Endothelial cell of umbilical vein (primary cell): Measurements from ENCODE around the gene KYNU. TPM values are rescaled to one million over a fixed set of nuclear protein-coding genes. Genes with fewer than 3 reads are reported as not detected.
A peak's percentile ranks its signal among the peaks of the same experiment; 100 is the strongest.

Experiments used
- BruUV-seq: library from RNA; stranded (reverse); fragments of 400-500 nt; replicated peaks from 2 replicates; lab custom pipeline; 2021; lab: Mats Ljungman, UMichigan
- CTCF ChIA-PET: fragments of 300-600, 350-600 bp; sonication (Branson Sonifier 250); formaldehyde crosslinking; loops from one replicate; lab custom pipeline; 2021; ENCODE audit warnings: antibody characterized with exemption, inconsistent platforms; lab: Charles Lee
- POLR2A ChIA-PET: fragments of 300-600, 350-600 bp; sonication (Branson Sonifier 250); formaldehyde crosslinking; loops from one replicate; lab custom pipeline; 2021; ENCODE audit warnings: antibody characterized with exemption, inconsistent platforms; lab: Charles Lee
- DNase-seq: peaks from one replicate; pipeline ENCODE4 v3.0.0-alpha.2; 2011; ENCODE audit warnings: low read depth, low spot score
- FAIRE-seq: peaks from 2 replicates; lab custom pipeline; 2011; peaks lifted over from hg19 to GRCh38; lab: Jason Lieb, UNC
- H2AFZ ChIP-seq: 2 replicates; pipeline ENCODE4 v1.6.0; 2012; ENCODE audit warnings: low read depth, low read length, control low read depth, inconsistent platforms
- H3K27ac ChIP-seq: 2 replicates; pipeline ENCODE4 v1.5.1; 2011; ENCODE audit warnings: low read depth, mild to moderate bottlenecking, control low read depth, low read length, moderate library complexity; ENCODE audit not compliant: insufficient read depth
- H3K27me3 ChIP-seq, 2 experiments: 2 replicates each; pipeline versions ENCODE4 v1.6.0 to v1.6.1; 2011; ENCODE audit warnings: low read length in 2 of 2, mixed read lengths in 1 of 2; ENCODE audit not compliant: control insufficient read depth in 2 of 2, insufficient read depth in 2 of 2
- H3K36me3 ChIP-seq, 2 experiments: 2 replicates in 1 of 2; 3 replicates in 1 of 2; pipeline ENCODE4 v1.5.1; 2011; ENCODE audit warnings: low read length in 2 of 2, mild to moderate bottlenecking in 1 of 2, moderate library complexity in 1 of 2; ENCODE audit not compliant: control insufficient read depth in 2 of 2, insufficient read depth in 2 of 2; ENCODE audit errors: extremely low read depth in 1 of 2
- H3K4me1 ChIP-seq: 3 replicates; pipeline ENCODE4 v1.5.1; 2011; ENCODE audit warnings: mild to moderate bottlenecking, low read length; ENCODE audit not compliant: control insufficient read depth, insufficient read depth; ENCODE audit errors: extremely low read depth
- H3K4me2 ChIP-seq: 2 replicates; pipeline ENCODE4 v1.6.1; 2011; ENCODE audit warnings: low read length, control low read depth, mixed read lengths; ENCODE audit not compliant: insufficient read depth
- H3K4me3 ChIP-seq, 3 experiments: fragments of 200-600 bp in 1 of 3; sonication (generic), shearing (Covaris generic) in 1 of 3; replicated peaks in 1 of 3; 2 replicates each; pipeline ENCODE4 v1.5.1; 2011 to 2016; ENCODE audit warnings: control low read depth in 3 of 3, low read length in 3 of 3, mild to moderate bottlenecking in 2 of 3, inconsistent platforms in 1 of 3, low read depth in 1 of 3, moderate library complexity in 1 of 3; ENCODE audit not compliant: insufficient read depth in 1 of 3
- H3K79me2 ChIP-seq: 2 replicates; pipeline ENCODE4 v1.6.0; 2012; ENCODE audit warnings: low read length, inconsistent platforms; ENCODE audit not compliant: control insufficient read depth, insufficient read depth
- H3K9ac ChIP-seq: replicated peaks from 2 replicates; pipeline ENCODE3; 2011; ENCODE audit warnings: low read length, control low read depth; ENCODE audit not compliant: insufficient read depth; ENCODE audit errors: extremely low read depth
- H3K9me1 ChIP-seq: replicated peaks from 3 replicates; pipeline ENCODE4 v1.6.0; 2011; ENCODE audit warnings: mild to moderate bottlenecking, low read length; ENCODE audit not compliant: control insufficient read depth, insufficient read depth; ENCODE audit errors: extremely low read depth
- H3K9me3 ChIP-seq: replicated peaks from 2 replicates; pipeline ENCODE4 v1.5.1; 2012; ENCODE audit warnings: low read length, inconsistent platforms; ENCODE audit not compliant: control insufficient read depth, insufficient read depth
- H4K20me1 ChIP-seq: replicated peaks from 2 replicates; pipeline ENCODE3; 2011; ENCODE audit warnings: mild to moderate bottlenecking, low read length; ENCODE audit not compliant: control insufficient read depth, insufficient read depth; ENCODE audit errors: extremely low read depth
- CTCF ChIP-seq, 2 donors: IDR thresholded peaks; 1 replicate in 1 of 2; 2 replicates in 1 of 2; pipeline ENCODE4 v1.5.1; 2011; ENCODE audit warnings: low read length in 2 of 2, mild to moderate bottlenecking in 2 of 2, moderate library complexity in 2 of 2, control low read depth in 1 of 2, inconsistent platforms in 1 of 2, low read depth in 1 of 2; ENCODE audit not compliant: insufficient read depth in 1 of 2; ENCODE audit errors: extremely low read depth in 1 of 2
- EZH2 ChIP-seq: IDR thresholded peaks from 2 replicates; pipeline ENCODE4 v1.6.1; 2012; ENCODE audit warnings: borderline replicate concordance, low read depth, mild to moderate bottlenecking, moderate library complexity, low read length, inconsistent platforms; ENCODE audit not compliant: severe bottlenecking
- FOS ChIP-seq: IDR thresholded peaks from 2 replicates; pipeline ENCODE4 v1.6.1; 2011; ENCODE audit warnings: mild to moderate bottlenecking, low read length, moderate library complexity, borderline replicate concordance; ENCODE audit not compliant: insufficient read depth
- GATA2 ChIP-seq: IDR thresholded peaks from 2 replicates; pipeline ENCODE4 v1.7.0; 2011; ENCODE audit warnings: low read depth, mild to moderate bottlenecking, moderate library complexity, mixed read lengths, low read length; ENCODE audit not compliant: insufficient read length, insufficient read depth
- JUN ChIP-seq: IDR thresholded peaks from 2 replicates; pipeline ENCODE4 v1.6.1; 2011; ENCODE audit warnings: borderline replicate concordance, low read depth; ENCODE audit not compliant: insufficient read length, insufficient read depth
- MAX ChIP-seq: IDR thresholded peaks from 2 replicates; pipeline ENCODE4 v1.6.1; 2011; ENCODE audit not compliant: insufficient read depth, insufficient read length
- MYC ChIP-seq: IDR thresholded peaks from one replicate; pipeline ENCODE4 v1.6.1; 2011; ENCODE audit warnings: mild to moderate bottlenecking, low read depth, low read length
- POLR2A ChIP-seq: IDR thresholded peaks from 2 replicates; pipeline ENCODE4 v1.6.1; 2012; ENCODE audit warnings: low read depth, mild to moderate bottlenecking, control low read depth, low read length
- POLR2AphosphoS5 ChIP-seq: IDR thresholded peaks from 2 replicates; pipeline ENCODE4 v1.6.1; 2012; ENCODE audit warnings: low read depth, mild to moderate bottlenecking, control low read depth, low read length, moderate library complexity; ENCODE audit not compliant: insufficient read depth
- dilution Hi-C: fragments of 300-500 bp; cut with MboI; formaldehyde crosslinking; loops from one replicate; pipeline ENCODE4 v1.15.0; 2019; ENCODE audit warnings: low sequenced_read_pairs; ENCODE audit not compliant: extremely low pct_ligation_motif_present
- intact Hi-C: fragments of 100-400 bp; cut with micrococcal nuclease; formaldehyde crosslinking; loops from one replicate; pipeline ENCODE4 v1.10.0; 2022
- polyA plus RNA-seq, 4 experiments: library from polyadenylated mRNA; depleted of rRNA in 3 of 4; stranded (reverse) in 3 of 4; unstranded in 1 of 4; fragments of >200 nt; gene quantifications; 2 replicates each; pipeline versions ENCODE4 v1.2.1 to v1.2.3, GENCODE V29; 2011 to 2012; ENCODE audit warnings: missing spikeins in 1 of 4
- total RNA-seq: library from RNA; stranded (reverse); gene quantifications from 2 replicates; pipeline ENCODE4 v1.2.3, GENCODE V29; 2021

The KYNU gene
- total and polyA plus RNA-seq, 2 donors (not counting 3 experiments of a cell fraction or from before 2014, with no cell fraction given) = 0.04 TPM; not detected in 1

- Histone ChIP-seq H3K4me3 (no peak overlapping the region), H3K36me3 (no peaks in the 10 kb centered on the region), H3K27ac (peak overlapping the region; percentile 61), H4K20me1 (no peaks in the 10 kb centered on the region), H3K4me2 (peak overlapping the region; percentile 45), H3K9me1 (no peaks in the 10 kb centered on the region), H3K27me3 (no peaks in the 10 kb centered on the region), H3K9ac (no peak overlapping the region), H3K9me3 (no peaks in the 10 kb centered on the region), H3K4me1 (peaks cover 44% of the 10 kb centered on the region), H3K79me2 (no peaks in the 10 kb centered on the region), H2AFZ (no peak overlapping the region)
- intact Hi-C loops = loop anchor here (5.0 to 10.0 kb wide), 3 partner anchors 104 to 1817 kb away; no protein-coding TSS in a partner anchor
- DNase-seq (peak; percentile 91), FAIRE-seq (peak; percentile 44)
- POLR2A ChIA-PET = no interaction called here
- CTCF ChIA-PET = interaction anchor here (0.8 to 1.8 kb wide), 6 partner anchors 25 to 201 kb away, joined by 3 to 5 read pairs (median 3); no protein-coding TSS in a partner anchor
- dilution Hi-C loops = no loop called here
- TF ChIP-seq JUN = peak; percentile 69
- TF ChIP-seq MAX = no peak
- TF ChIP-seq FOS = peak; percentile 68
- no peak for TF ChIP-seq MYC
- TF ChIP-seq POLR2AphosphoS5 = peak; percentile 75
- peak; percentile 63 for TF ChIP-seq POLR2A
- peak; percentile 78 for TF ChIP-seq GATA2
- no peak for TF ChIP-seq EZH2
- no peak for TF ChIP-seq CTCF (IDR thresholded peaks at IDR 0.05; ENCODE audit: extremely low read depth in 1 of 2, insufficient read depth in 1 of 2, low read depth in 1 of 2, low read length in 2 of 2)
- no TSS peak for BruUV-seq
These were observed 35.7 kb upstream of the KYNU start for GRCh38 chr2:142841788-142842187.
